Smooth muscle cell (in vitro differentiated cells): ENCODE data around the gene MAPRE2. TPM values are rescaled to one million over a fixed set of nuclear protein-coding genes. Genes with fewer than 3 reads are reported as not detected.

Experiments
- DNase-seq: peaks from one replicate; lab custom pipeline; 2025; ENCODE audit not compliant: unreplicated experiment; lab: John Stamatoyannopoulos, UW
- H2AFZ ChIP-seq: fragments of 200-600 bp; sonication (generic); 2 replicates; pipeline ENCODE4 v1.6.0; 2016; ENCODE audit warnings: antibody characterized with exemption, low read depth, mild to moderate bottlenecking
- H3F3A ChIP-seq: fragments of 200-600 bp; sonication (generic); 2 replicates; pipeline ENCODE4 v1.6.0; 2017; ENCODE audit warnings: antibody characterized with exemption, low read depth
- H3K27ac ChIP-seq: fragments of 200-600 bp; sonication (generic); 2 replicates; pipeline ENCODE4 v1.5.1; 2016; ENCODE audit warnings: low read depth, mild to moderate bottlenecking
- H3K27me3 ChIP-seq: fragments of 200-600 bp; sonication (generic); 2 replicates; pipeline ENCODE4 v1.6.1; 2016; ENCODE audit warnings: low read depth, mild to moderate bottlenecking
- H3K36me3 ChIP-seq: fragments of 200-600 bp; sonication (generic); 2 replicates; pipeline ENCODE4 v1.5.1; 2016; ENCODE audit warnings: low read depth
- H3K4me1 ChIP-seq: fragments of 200-600 bp; sonication (generic); 2 replicates; pipeline ENCODE4 v1.5.1; 2016; ENCODE audit warnings: low read depth
- H3K4me2 ChIP-seq: fragments of 200-600 bp; sonication (generic); 2 replicates; pipeline ENCODE4 v1.6.0; 2016; ENCODE audit warnings: mild to moderate bottlenecking
- H3K4me3 ChIP-seq: fragments of 200-600 bp; sonication (generic); 2 replicates; pipeline ENCODE4 v1.5.1; 2016; ENCODE audit warnings: mild to moderate bottlenecking
- H3K79me2 ChIP-seq: fragments of 200-600 bp; sonication (generic); 2 replicates; pipeline ENCODE4 v1.6.0; 2016; ENCODE audit warnings: low read depth, mild to moderate bottlenecking
- H3K9ac ChIP-seq: fragments of 200-600 bp; sonication (generic); 2 replicates; pipeline ENCODE4 v1.6.0; 2016; ENCODE audit warnings: low read depth
- H3K9me3 ChIP-seq: fragments of 200-600 bp; sonication (generic); replicated peaks from 2 replicates; pipeline ENCODE4 v1.5.1; 2016; ENCODE audit warnings: low read depth
- H4K20me1 ChIP-seq: fragments of 200-600 bp; sonication (generic); 2 replicates; pipeline ENCODE4 v1.6.0; 2016; ENCODE audit warnings: low read depth
- CTCF ChIP-seq: fragments of 200-600 bp; sonication (generic); IDR thresholded peaks from 2 replicates; pipeline ENCODE4 v1.5.1; 2017; ENCODE audit warnings: borderline replicate concordance, mild to moderate bottlenecking, antibody characterized with exemption; ENCODE audit not compliant: insufficient read depth, poor library complexity, severe bottlenecking
- WGBS: methylation state at CpG from one replicate; pipeline ENCODE4 v1.1.7; 2016; ENCODE audit warnings: low lambda C conversion rate; 5-methylcytosine and 5-hydroxymethylcytosine counted together
- polyA plus RNA-seq: library from polyadenylated mRNA; unstranded; fragments of >200 nt; fragmentation: Nextera tagmentation; extraction: Ambion mirVana; gene quantifications from 2 replicates; pipeline ENCODE4 v1.2.1, GENCODE V29; 2016
- total RNA-seq: library from RNA; depleted of rRNA; stranded (reverse); fragments of >200 nt; gene quantifications from 2 replicates; pipeline ENCODE4 v1.2.3, GENCODE V29; 2014

Gene MAPRE2
- total and polyA plus RNA-seq, 2 experiments from 2014 or later, result 11.2 to 21.8 TPM

DNA sequence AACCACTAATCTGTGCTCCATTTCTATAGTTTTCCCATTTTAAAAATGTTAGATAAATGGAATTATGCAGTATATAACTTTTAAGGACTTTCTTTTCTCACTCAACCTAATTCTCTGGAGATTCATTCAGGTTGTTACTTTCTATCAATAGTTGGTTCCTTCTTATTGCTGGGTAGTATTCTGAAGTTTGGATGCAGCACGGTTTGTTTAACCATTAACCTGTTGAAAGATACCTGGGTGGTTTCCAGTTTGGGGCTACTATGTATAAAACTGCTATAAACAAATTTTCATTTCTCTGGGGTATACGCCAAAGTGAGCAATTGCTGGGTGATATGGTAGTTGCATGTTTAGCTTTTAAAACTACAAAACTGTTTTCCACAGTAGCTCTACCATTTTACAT is 39.1 kb upstream of the MAPRE2 start:
- H3K4me2 ChIP-seq, result no peak overlapping the region
- H3K27me3 ChIP-seq, result no peaks in the 10 kb centered on the region
- no peak overlapping the region for H3K27ac ChIP-seq
- H3K79me2 ChIP-seq, result no peaks in the 10 kb centered on the region
- no peak overlapping the region for H3K9ac ChIP-seq
- H2AFZ ChIP-seq, result no peak overlapping the region
- WGBS, result 93% methylated on average over 2 of the region's 2 CpGs
- H4K20me1 ChIP-seq, result no peaks in the 10 kb centered on the region
- H3K4me1 ChIP-seq, result no peaks in the 10 kb centered on the region
- TF ChIP-seq CTCF, result no peak
- H3K36me3 ChIP-seq, result no peaks in the 10 kb centered on the region
- no peaks in the 10 kb centered on the region for H3F3A ChIP-seq
- H3K9me3 ChIP-seq, result no peaks in the 10 kb centered on the region
- DNase-seq, result no peak
- no peak overlapping the region for H3K4me3 ChIP-seq

GRCh38 chr18:35005963-35006577 is 35.1 kb upstream of the MAPRE2 start:
- Histone ChIP-seq H3K4me2 (no peak overlapping the region), H2AFZ (no peak overlapping the region), H3K4me1 (no peaks in the 10 kb centered on the region), H3K79me2 (no peaks in the 10 kb centered on the region), H3K36me3 (no peaks in the 10 kb centered on the region), H3K9me3 (no peaks in the 10 kb centered on the region), H3K4me3 (no peak overlapping the region), H4K20me1 (no peaks in the 10 kb centered on the region), H3K27ac (no peak overlapping the region), H3K27me3 (no peaks in the 10 kb centered on the region), H3K9ac (no peak overlapping the region), H3F3A (no peaks in the 10 kb centered on the region)
- TF ChIP-seq CTCF, result peak; percentile 55
- no peak for DNase-seq
- 35% methylated on average over 7 of the region's 7 CpGs for WGBS

GRCh38 chr18:35010156-35010555 is 31.1 kb upstream of the MAPRE2 start:
- Histone ChIP-seq H3K27ac (no peak overlapping the region), H2AFZ (no peak overlapping the region), H3K9ac (no peak overlapping the region), H3K4me1 (no peaks in the 10 kb centered on the region), H3K4me2 (no peak overlapping the region), H3K27me3 (no peaks in the 10 kb centered on the region), H3K9me3 (no peaks in the 10 kb centered on the region), H3K36me3 (no peaks in the 10 kb centered on the region), H4K20me1 (no peaks in the 10 kb centered on the region), H3F3A (no peaks in the 10 kb centered on the region), H3K79me2 (no peaks in the 10 kb centered on the region), H3K4me3 (no peak overlapping the region)
- TF ChIP-seq CTCF, result no peak
- no peak for DNase-seq
- 100% methylated on average over 1 of the region's 1 CpG for WGBS

GRCh38 chr18:35010993-35011392 is 30.2 kb upstream of the MAPRE2 start:
- Histone ChIP-seq H4K20me1 (no peaks in the 10 kb centered on the region), H3K4me2 (peak overlapping the region; percentile 36), H3K79me2 (no peaks in the 10 kb centered on the region), H2AFZ (no peak overlapping the region), H3K36me3 (no peaks in the 10 kb centered on the region), H3K4me3 (no peak overlapping the region), H3K4me1 (no peaks in the 10 kb centered on the region), H3K27me3 (no peaks in the 10 kb centered on the region), H3K27ac (no peak overlapping the region), H3F3A (no peaks in the 10 kb centered on the region), H3K9me3 (no peaks in the 10 kb centered on the region), H3K9ac (no peak overlapping the region)
- 58% methylated on average over 5 of the region's 5 CpGs for WGBS
- no peak for TF ChIP-seq CTCF
- no peak for DNase-seq
